DMS53 (cell line): ENCODE results near the gene PREB.

Experiments
- DNase-seq: peaks from one replicate; lab custom pipeline; 2025; lab: John Stamatoyannopoulos, UW

Gene PREB

DNA sequence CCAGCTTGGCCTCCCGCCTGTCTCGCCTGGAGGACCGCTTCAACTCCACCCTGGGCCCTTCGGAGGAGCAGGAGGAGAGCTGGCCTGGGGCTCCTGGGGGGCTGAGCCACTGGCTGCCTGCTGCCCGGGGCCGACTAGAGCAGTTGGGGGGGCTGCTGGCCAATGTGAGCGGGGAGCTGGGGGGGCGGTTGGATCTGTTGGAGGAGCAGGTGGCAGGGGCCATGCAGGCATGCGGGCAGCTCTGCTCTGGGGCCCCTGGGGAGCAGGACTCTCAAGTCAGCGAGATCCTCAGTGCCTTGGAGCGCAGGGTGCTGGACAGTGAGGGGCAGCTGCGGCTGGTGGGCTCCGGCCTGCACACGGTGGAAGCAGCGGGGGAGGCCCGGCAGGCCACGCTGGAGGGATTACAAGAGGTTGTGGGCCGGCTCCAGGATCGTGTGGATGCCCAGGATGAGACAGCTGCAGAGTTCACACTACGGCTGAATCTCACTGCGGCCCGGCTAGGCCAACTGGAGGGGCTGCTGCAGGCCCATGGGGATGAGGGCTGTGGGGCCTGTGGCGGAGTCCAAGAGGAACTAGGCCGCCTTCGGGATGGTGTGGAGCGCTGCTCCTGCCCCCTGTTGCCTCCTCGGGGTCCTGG lies 51.5 kb downstream of the PREB start:
- no peak for DNase-seq

DNA sequence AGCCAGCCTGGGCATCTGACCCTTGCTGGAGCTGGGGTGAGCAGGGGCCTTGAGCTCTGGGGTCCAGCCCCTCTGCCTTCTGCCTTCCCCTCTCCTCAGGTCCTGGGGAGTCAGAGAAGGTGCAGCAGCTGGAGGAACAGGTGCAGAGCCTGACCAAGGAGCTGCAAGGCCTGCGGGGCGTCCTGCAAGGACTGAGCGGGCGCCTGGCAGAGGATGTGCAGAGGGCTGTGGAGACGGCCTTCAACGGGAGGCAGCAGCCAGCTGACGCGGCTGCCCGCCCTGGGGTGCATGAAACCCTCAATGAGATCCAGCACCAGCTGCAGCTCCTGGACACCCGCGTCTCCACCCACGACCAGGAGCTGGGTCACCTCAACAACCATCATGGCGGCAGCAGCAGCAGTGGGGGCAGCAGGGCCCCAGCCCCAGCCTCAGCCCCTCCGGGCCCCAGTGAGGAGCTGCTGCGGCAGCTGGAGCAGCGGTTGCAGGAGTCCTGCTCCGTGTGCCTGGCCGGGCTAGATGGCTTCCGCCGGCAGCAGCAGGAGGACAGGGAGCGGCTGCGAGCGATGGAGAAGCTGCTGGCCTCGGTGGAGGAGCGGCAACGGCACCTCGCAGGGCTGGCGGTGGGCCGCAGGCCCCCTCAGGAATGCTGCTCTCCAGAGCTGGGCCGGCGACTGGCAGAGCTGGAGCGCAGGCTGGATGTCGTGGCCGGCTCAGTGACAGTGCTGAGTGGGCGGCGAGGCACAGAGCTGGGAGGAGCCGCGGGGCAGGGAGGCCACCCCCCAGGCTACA lies 52.3 kb downstream of the PREB start:
- no peak for DNase-seq
